Karpas-422 (cell line): ENCODE results near the gene SYNPO2. TPM values are rescaled to one million over a fixed set of nuclear protein-coding genes. Genes with fewer than 3 reads are reported as not detected.

Source experiments
- DNase-seq: peaks from one replicate; pipeline ENCODE4 v3.0.0-alpha.2; 2015
- H2AFZ ChIP-seq: fragments of 200-600 bp; sonication (generic); 2 replicates; pipeline ENCODE4 v1.6.1; 2014; ENCODE audit warnings: antibody characterized with exemption, low read length, mixed read lengths
- H3K27ac ChIP-seq: fragments of 200-600 bp; sonication (generic); 2 replicates; pipeline ENCODE4 v1.5.1; 2014; ENCODE audit warnings: mild to moderate bottlenecking, low read length, moderate library complexity
- H3K27me3 ChIP-seq: fragments of 200-600 bp; sonication (generic); 2 replicates; pipeline ENCODE4 v1.6.1; 2014; ENCODE audit warnings: low read length, mixed read lengths
- H3K36me3 ChIP-seq: fragments of 200-600 bp; sonication (generic); 2 replicates; pipeline ENCODE4 v1.6.1; 2014; ENCODE audit warnings: low read length, mixed read lengths; ENCODE audit not compliant: insufficient read depth
- H3K4me1 ChIP-seq: fragments of 200-600 bp; sonication (generic); 2 replicates; pipeline ENCODE4 v1.6.1; 2014; ENCODE audit warnings: mild to moderate bottlenecking, low read length, mixed read lengths
- H3K4me2 ChIP-seq: fragments of 200-600 bp; sonication (generic); 2 replicates; pipeline ENCODE4 v1.6.1; 2014; ENCODE audit warnings: low read length, low read depth, mild to moderate bottlenecking; ENCODE audit not compliant: poor library complexity, severe bottlenecking
- H3K4me3 ChIP-seq: fragments of 200-600 bp; sonication (generic); 2 replicates; pipeline ENCODE4 v1.5.1; 2014; ENCODE audit warnings: mild to moderate bottlenecking, antibody characterized with exemption, low read length, mixed read lengths
- H3K79me2 ChIP-seq: fragments of 200-600 bp; sonication (generic); 2 replicates; pipeline ENCODE4 v1.6.1; 2014; ENCODE audit warnings: mild to moderate bottlenecking, low read length, mixed read lengths
- H3K9ac ChIP-seq: fragments of 200-600 bp; sonication (generic); 2 replicates; pipeline ENCODE4 v1.6.0; 2014; ENCODE audit warnings: low read length
- H3K9me2 ChIP-seq: fragments of 200-600 bp; sonication (generic), shearing (Covaris generic); replicated peaks from 2 replicates; pipeline ENCODE4 v1.6.0; 2014; ENCODE audit warnings: mild to moderate bottlenecking, low read length, moderate library complexity; ENCODE audit not compliant: insufficient read depth
- H3K9me3 ChIP-seq: fragments of 300-700, 200-600 bp; sonication (generic); 2 replicates; pipeline ENCODE4 v1.6.1; 2014; ENCODE audit warnings: low read length, mixed read lengths
- H4K20me1 ChIP-seq: fragments of 200-600 bp; sonication (generic); 2 replicates; pipeline ENCODE4 v1.6.1; 2014; ENCODE audit warnings: mild to moderate bottlenecking, antibody characterized with exemption, low read length, low read depth; ENCODE audit not compliant: insufficient read depth
- total RNA-seq: library from RNA; depleted of rRNA; stranded (reverse); fragments of >200 nt; shearing (Covaris generic); gene quantifications from 2 replicates; pipeline ENCODE4 v1.2.3, GENCODE V29; 2014; ENCODE audit warnings: low replicate concordance

The SYNPO2 gene
- total RNA-seq, 1 experiment from 2014 or later: 1.2 TPM

GRCh38 chr4:118941799-118942198 lies 53.1 kb downstream of the SYNPO2 start:
- Histone ChIP-seq H3K9ac (no peak overlapping the region), H3K27ac (no peak overlapping the region), H3K36me3 (no peaks in the 10 kb centered on the region), H3K79me2 (no peaks in the 10 kb centered on the region), H3K4me3 (no peak overlapping the region), H3K9me3 (no peaks in the 10 kb centered on the region), H4K20me1 (no peaks in the 10 kb centered on the region), H3K4me1 (peaks cover 4% of the 10 kb centered on the region; the same call in 1 of the 2 replicates), H3K4me2 (no peak overlapping the region), H2AFZ (no peak overlapping the region), H3K27me3 (no peaks in the 10 kb centered on the region), H3K9me2 (no peaks in the 10 kb centered on the region)
- no peak for DNase-seq

GRCh38 chr4:118942465-118942864 lies 53.8 kb downstream of the SYNPO2 start:
- no peaks in the 10 kb centered on the region for H3K36me3 ChIP-seq
- H4K20me1 ChIP-seq: no peaks in the 10 kb centered on the region
- H3K4me1 ChIP-seq: peaks cover 4% of the 10 kb centered on the region; the same call in 1 of the 2 replicates
- H3K79me2 ChIP-seq: no peaks in the 10 kb centered on the region
- H3K4me2 ChIP-seq: no peak overlapping the region
- DNase-seq: no peak
- H3K9me3 ChIP-seq: no peaks in the 10 kb centered on the region
- no peak overlapping the region for H3K27ac ChIP-seq
- H3K4me3 ChIP-seq: no peak overlapping the region
- no peak overlapping the region for H2AFZ ChIP-seq
- H3K27me3 ChIP-seq: no peaks in the 10 kb centered on the region
- no peak overlapping the region for H3K9ac ChIP-seq
- no peaks in the 10 kb centered on the region for H3K9me2 ChIP-seq

- no peak for DNase-seq
- Histone ChIP-seq H2AFZ (no peak overlapping the region), H3K4me1 (no peaks in the 10 kb centered on the region)
Observed at GRCh38 chr4:118947095-118947494, 58.4 kb downstream of the SYNPO2 start.

GRCh38 chr4:118948545-118949144 lies 60.0 kb downstream of the SYNPO2 start:
- H3K27me3 ChIP-seq: no peaks in the 10 kb centered on the region
- no peaks in the 10 kb centered on the region for H3K9me3 ChIP-seq
- H3K4me2 ChIP-seq: no peak overlapping the region
- H3K4me3 ChIP-seq: no peak overlapping the region
- H3K4me1 ChIP-seq: peaks cover 4% of the 10 kb centered on the region
- no peaks in the 10 kb centered on the region for H4K20me1 ChIP-seq
- no peak overlapping the region for H3K9ac ChIP-seq
- no peaks in the 10 kb centered on the region for H3K79me2 ChIP-seq
- H3K27ac ChIP-seq: no peak overlapping the region
- H3K36me3 ChIP-seq: no peaks in the 10 kb centered on the region
- no peaks in the 10 kb centered on the region for H3K9me2 ChIP-seq
- H2AFZ ChIP-seq: no peak overlapping the region
- DNase-seq: no peak

More at GRCh38 chr4:118947095-118947494, 58.4 kb downstream of the SYNPO2 start:
- H3K9me2 ChIP-seq: no peaks in the 10 kb centered on the region
- no peaks in the 10 kb centered on the region for H3K9me3 ChIP-seq
- H3K36me3 ChIP-seq: no peaks in the 10 kb centered on the region
- no peak overlapping the region for H3K4me2 ChIP-seq
- H3K9ac ChIP-seq: no peak overlapping the region
- H3K27me3 ChIP-seq: no peaks in the 10 kb centered on the region
- H3K79me2 ChIP-seq: no peaks in the 10 kb centered on the region
- no peak overlapping the region for H3K27ac ChIP-seq
- H3K4me3 ChIP-seq: no peak overlapping the region
- no peaks in the 10 kb centered on the region for H4K20me1 ChIP-seq

GRCh38 chr4:118950224-118950623 lies 61.6 kb downstream of the SYNPO2 start:
- Histone ChIP-seq H2AFZ (no peak overlapping the region), H3K4me1 (peaks cover 7% of the 10 kb centered on the region), H3K9ac (no peak overlapping the region), H3K4me2 (no peak overlapping the region), H3K4me3 (no peak overlapping the region), H3K36me3 (no peaks in the 10 kb centered on the region), H4K20me1 (no peaks in the 10 kb centered on the region), H3K27ac (no peak overlapping the region), H3K9me3 (no peaks in the 10 kb centered on the region), H3K79me2 (no peaks in the 10 kb centered on the region), H3K9me2 (no peaks in the 10 kb centered on the region), H3K27me3 (no peaks in the 10 kb centered on the region)
- DNase-seq: no peak

GRCh38 chr4:118950929-118951570 lies 62.4 kb downstream of the SYNPO2 start:
- H3K4me1 ChIP-seq: peaks cover 7% of the 10 kb centered on the region
- no peaks in the 10 kb centered on the region for H4K20me1 ChIP-seq
- DNase-seq: no peak
- no peaks in the 10 kb centered on the region for H3K79me2 ChIP-seq
- H3K9ac ChIP-seq: no peak overlapping the region
- no peak overlapping the region for H3K27ac ChIP-seq
- no peaks in the 10 kb centered on the region for H3K36me3 ChIP-seq
- no peak overlapping the region for H2AFZ ChIP-seq
- no peaks in the 10 kb centered on the region for H3K9me2 ChIP-seq
- no peak overlapping the region for H3K4me3 ChIP-seq
- H3K9me3 ChIP-seq: no peaks in the 10 kb centered on the region
- H3K27me3 ChIP-seq: no peaks in the 10 kb centered on the region
- H3K4me2 ChIP-seq: no peak overlapping the region

- H2AFZ ChIP-seq: no peak overlapping the region
- H3K27me3 ChIP-seq: no peaks in the 10 kb centered on the region
- H3K79me2 ChIP-seq: no peaks in the 10 kb centered on the region
Observed at GRCh38 chr4:118953276-118953675, 64.6 kb downstream of the SYNPO2 start.

GRCh38 chr4:118954246-118954645 lies 65.6 kb downstream of the SYNPO2 start:
- Histone ChIP-seq H3K27ac (no peak overlapping the region), H3K4me3 (no peak overlapping the region), H2AFZ (no peak overlapping the region), H3K4me1 (peaks cover 7% of the 10 kb centered on the region), H3K27me3 (no peaks in the 10 kb centered on the region), H4K20me1 (no peaks in the 10 kb centered on the region), H3K36me3 (no peaks in the 10 kb centered on the region), H3K9me3 (no peaks in the 10 kb centered on the region), H3K4me2 (no peak overlapping the region), H3K9me2 (no peaks in the 10 kb centered on the region), H3K79me2 (no peaks in the 10 kb centered on the region), H3K9ac (no peak overlapping the region)
- DNase-seq: peak; percentile 55

More at GRCh38 chr4:118953276-118953675, 64.6 kb downstream of the SYNPO2 start:
- H3K9ac ChIP-seq: no peak overlapping the region
- H3K4me1 ChIP-seq: peaks cover 7% of the 10 kb centered on the region
- H3K27ac ChIP-seq: no peak overlapping the region
- no peaks in the 10 kb centered on the region for H3K9me2 ChIP-seq
- DNase-seq: no peak
- no peaks in the 10 kb centered on the region for H3K9me3 ChIP-seq
- no peak overlapping the region for H3K4me2 ChIP-seq
- no peaks in the 10 kb centered on the region for H4K20me1 ChIP-seq
- no peak overlapping the region for H3K4me3 ChIP-seq
- no peaks in the 10 kb centered on the region for H3K36me3 ChIP-seq
